HG03460 (cell line): ENCODE results near the gene ABCD3.
A peak's percentile ranks its signal among the peaks of the same experiment; 100 is the strongest.
"Not testable (repeated sequence)": the region's sequence is repeated elsewhere in the genome, so short reads cannot be mapped to it uniquely, and the experiment has no call there.

ENCODE experiments used
- ATAC-seq: cut with Tn5 transposase; IDR thresholded peaks from one replicate; pipeline ENCODE4 v1.9.1; 2021; ENCODE audit not compliant: unreplicated experiment

The ABCD3 gene

GRCh38 chr1:94411237-94411636 lies 7.0 kb upstream of the ABCD3 start:
- no peak for ATAC-seq

GRCh38 chr1:94413311-94413710 lies 4.9 kb upstream of the ABCD3 start:
- ATAC-seq = no peak

- no peak for ATAC-seq
Measured at GRCh38 chr1:94416901-94417727, 1.1 kb upstream of the ABCD3 start.

GRCh38 chr1:94417728-94417977 lies 536 bp upstream of the ABCD3 start:
- ATAC-seq = no peak

- peak; percentile 18 for ATAC-seq
Measured at GRCh38 chr1:94418664-94419655, 771 bp downstream of the ABCD3 start.

- ATAC-seq = no peak
Measured at GRCh38 chr1:94422115-94422820, 4.1 kb downstream of the ABCD3 start.

- no peak for ATAC-seq
Measured at GRCh38 chr1:94425821-94426484, 7.8 kb downstream of the ABCD3 start.

GRCh38 chr1:94426485-94426870 lies 8.3 kb downstream of the ABCD3 start:
- not testable (repeated sequence) for ATAC-seq

GRCh38 chr1:94428441-94428840 lies 10.3 kb downstream of the ABCD3 start:
- ATAC-seq = no peak

GRCh38 chr1:94428927-94429528 lies 10.8 kb downstream of the ABCD3 start:
- not testable (repeated sequence) for ATAC-seq

- ATAC-seq = not testable (repeated sequence)
Measured at GRCh38 chr1:94430066-94430465, 11.9 kb downstream of the ABCD3 start.

GRCh38 chr1:94433866-94434265 lies 15.7 kb downstream of the ABCD3 start:
- ATAC-seq = no peak

- ATAC-seq = no peak
Measured at GRCh38 chr1:94434365-94435045, 16.3 kb downstream of the ABCD3 start.

GRCh38 chr1:94438692-94439276 lies 20.6 kb downstream of the ABCD3 start:
- ATAC-seq = no peak

GRCh38 chr1:94440088-94440487 lies 21.9 kb downstream of the ABCD3 start:
- no peak for ATAC-seq

- ATAC-seq = not testable (repeated sequence)
Measured at GRCh38 chr1:94443067-94443466, 24.9 kb downstream of the ABCD3 start.

- ATAC-seq = not testable (repeated sequence)
Measured at GRCh38 chr1:94444819-94445218, 26.6 kb downstream of the ABCD3 start.

- not testable (repeated sequence) for ATAC-seq
Measured at GRCh38 chr1:94445733-94446132, 27.5 kb downstream of the ABCD3 start.

GRCh38 chr1:94446177-94446576 lies 28.0 kb downstream of the ABCD3 start:
- not testable (repeated sequence) for ATAC-seq
